Muscle layer of colon (tissue), 2 donors: ENCODE measurements around the gene ERGIC3.

Experiments
- H3K27ac ChIP-seq: one replicate; pipeline ENCODE4 v1.7.0; 2013; ENCODE audit warnings: low read depth, mild to moderate bottlenecking, low read length, moderate library complexity
- H3K27me3 ChIP-seq, 2 donors: one replicate each; pipeline ENCODE4 v1.7.0; 2013; ENCODE audit warnings: low read length in 2 of 2, mild to moderate bottlenecking in 2 of 2; ENCODE audit not compliant: insufficient read depth in 2 of 2, control insufficient read depth in 1 of 2
- H3K36me3 ChIP-seq: one replicate; pipeline ENCODE4 v1.7.0; 2013; ENCODE audit warnings: mild to moderate bottlenecking, low read length; ENCODE audit not compliant: insufficient read depth
- H3K4me1 ChIP-seq: one replicate; pipeline ENCODE4 v1.7.0; 2013; ENCODE audit warnings: mild to moderate bottlenecking, low read length; ENCODE audit not compliant: insufficient read depth
- H3K4me3 ChIP-seq, 2 donors: one replicate each; pipeline ENCODE4 v1.7.0; 2013; ENCODE audit warnings: low read length in 2 of 2, low read depth in 1 of 2, mild to moderate bottlenecking in 1 of 2, moderate library complexity in 1 of 2
- H3K9ac ChIP-seq: one replicate; pipeline ENCODE4 v1.7.0; 2013; ENCODE audit warnings: low read length
- H3K9me3 ChIP-seq: one replicate; pipeline ENCODE4 v1.7.0; 2013; ENCODE audit warnings: mild to moderate bottlenecking, low read length
- donor health status: abdominal sarcoma.
- donor health status: Adenocarcinoma of cecum.

Gene ERGIC3

GRCh38 chr20:35541783-35542662 lies at the start of gene ERGIC3:
Gene ERGIC3, plus strand, starts transcription at chr20:35542078. Its CDS starts 20 bp downstream, at chr20:35542098.
- H3K36me3 ChIP-seq: peaks cover 7% of the 10 kb centered on the region
- no peaks in the 10 kb centered on the region for H3K27me3 ChIP-seq
- H3K9ac ChIP-seq: no peak within 1 kb of the TSS
- peak within 1 kb of the TSS; percentile 72 for H3K27ac ChIP-seq
- H3K4me1 ChIP-seq: peaks cover 19% of the 10 kb centered on the region
- no peaks in the 10 kb centered on the region for H3K9me3 ChIP-seq
- H3K4me3 ChIP-seq: peak within 1 kb of the TSS; percentile 91 to 94

DNA sequence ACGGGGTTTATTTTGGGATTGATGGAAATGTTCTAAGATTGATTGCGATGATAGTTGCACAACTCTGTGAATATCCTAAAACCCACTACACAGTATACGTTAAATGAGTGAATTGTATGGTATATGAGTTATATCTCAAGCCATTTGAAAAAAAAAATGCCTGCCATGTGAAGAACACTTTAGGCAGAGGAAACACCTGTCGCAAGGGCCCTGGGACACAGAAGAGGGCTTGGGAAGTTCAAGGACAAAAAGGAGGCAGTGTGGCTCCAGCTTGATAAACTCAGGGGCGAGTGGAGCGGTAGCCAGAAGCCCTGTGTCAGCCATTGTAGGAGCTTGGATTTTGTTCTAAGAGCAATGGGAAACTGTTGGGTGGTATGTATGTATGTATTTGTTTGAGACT lies 49.5 kb upstream of the ERGIC3 start:
- Histone ChIP-seq H3K27me3 (no peaks in the 10 kb centered on the region), H3K27ac (no peak overlapping the region), H3K9me3 (no peaks in the 10 kb centered on the region), H3K4me1 (peaks cover 4% of the 10 kb centered on the region), H3K36me3 (peaks cover 60% of the 10 kb centered on the region), H3K4me3 (no peak overlapping the region), H3K9ac (no peak overlapping the region)

DNA sequence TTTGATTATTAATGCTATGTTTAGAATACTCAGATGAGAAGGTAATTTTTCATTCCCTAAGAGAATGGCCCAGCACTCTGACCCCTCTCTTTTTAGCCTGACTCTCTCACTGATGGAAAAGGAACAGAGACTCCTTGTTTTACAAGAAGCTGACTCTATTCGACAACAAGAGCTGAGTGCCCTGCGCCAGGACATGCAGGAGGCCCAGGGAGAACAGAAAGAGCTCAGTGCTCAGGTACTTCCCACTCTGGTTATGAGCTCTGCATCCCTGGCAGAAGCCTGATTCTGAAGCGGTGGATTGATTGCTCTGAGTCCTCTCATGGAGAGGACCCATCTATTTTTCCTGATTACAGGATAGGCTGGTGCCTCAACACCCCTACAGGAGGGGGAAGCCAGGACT lies 45.4 kb upstream of the ERGIC3 start:
- H3K36me3 ChIP-seq: peaks cover 77% of the 10 kb centered on the region

GRCh38 chr20:35497320-35497719 lies 44.6 kb upstream of the ERGIC3 start:
- Histone ChIP-seq H3K9ac (no peak overlapping the region), H3K9me3 (no peaks in the 10 kb centered on the region), H3K27ac (no peak overlapping the region), H3K36me3 (peaks cover 85% of the 10 kb centered on the region), H3K4me3 (no peak overlapping the region), H3K27me3 (no peaks in the 10 kb centered on the region), H3K4me1 (peaks cover 4% of the 10 kb centered on the region)

More for the DNA sequence above, 45.4 kb upstream of the ERGIC3 start:
- Histone ChIP-seq H3K4me1 (peaks cover 4% of the 10 kb centered on the region), H3K27ac (no peak overlapping the region), H3K9ac (no peak overlapping the region), H3K4me3 (no peak overlapping the region), H3K9me3 (no peaks in the 10 kb centered on the region), H3K27me3 (no peaks in the 10 kb centered on the region)

DNA sequence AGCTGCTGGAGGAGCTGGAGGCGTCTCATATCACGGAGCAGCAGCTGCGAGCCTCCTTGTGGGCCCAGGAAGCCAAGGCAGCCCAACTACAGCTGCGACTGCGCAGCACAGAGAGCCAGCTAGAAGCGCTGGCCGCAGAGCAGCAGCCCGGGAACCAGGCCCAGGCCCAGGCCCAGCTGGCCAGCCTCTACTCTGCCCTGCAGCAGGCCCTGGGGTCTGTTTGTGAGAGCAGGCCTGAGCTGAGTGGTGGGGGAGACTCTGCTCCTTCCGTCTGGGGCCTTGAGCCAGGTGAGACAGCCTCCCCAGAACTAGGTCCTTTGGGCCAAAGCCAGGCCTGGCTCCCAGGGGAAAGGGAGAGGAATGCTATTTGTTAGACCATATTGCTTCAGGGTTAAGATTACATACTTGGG lies 44.1 kb upstream of the ERGIC3 start:
- no peaks in the 10 kb centered on the region for H3K9me3 ChIP-seq
- H3K36me3 ChIP-seq: peaks cover 90% of the 10 kb centered on the region
- H3K27ac ChIP-seq: no peak overlapping the region
- H3K9ac ChIP-seq: no peak overlapping the region
- no peaks in the 10 kb centered on the region for H3K27me3 ChIP-seq
- H3K4me3 ChIP-seq: no peak overlapping the region
- peaks cover 4% of the 10 kb centered on the region for H3K4me1 ChIP-seq

GRCh38 chr20:35499271-35499670 lies 42.6 kb upstream of the ERGIC3 start:
- no peaks in the 10 kb centered on the region for H3K9me3 ChIP-seq
- peaks cover 16% of the 10 kb centered on the region for H3K4me1 ChIP-seq
- no peak overlapping the region for H3K9ac ChIP-seq
- H3K27ac ChIP-seq: no peak overlapping the region
- H3K4me3 ChIP-seq: no peak overlapping the region
- no peaks in the 10 kb centered on the region for H3K27me3 ChIP-seq
- H3K36me3 ChIP-seq: peaks cover 87% of the 10 kb centered on the region

DNA sequence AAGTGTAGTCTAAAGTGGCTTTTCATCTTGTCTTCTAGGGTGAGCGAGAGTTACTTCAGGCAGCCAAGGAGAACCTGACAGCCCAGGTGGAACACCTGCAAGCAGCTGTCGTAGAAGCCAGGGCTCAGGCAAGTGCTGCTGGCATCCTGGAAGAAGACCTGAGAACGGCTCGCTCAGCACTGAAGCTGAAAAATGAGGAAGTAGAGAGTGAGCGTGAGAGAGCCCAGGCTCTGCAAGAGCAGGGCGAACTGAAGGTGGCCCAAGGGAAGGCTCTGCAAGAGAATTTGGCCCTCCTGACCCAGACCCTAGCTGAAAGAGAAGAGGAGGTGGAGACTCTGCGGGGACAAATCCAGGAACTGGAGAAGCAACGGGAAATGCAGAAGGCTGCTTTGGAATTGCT lies 39.5 kb upstream of the ERGIC3 start:
- Histone ChIP-seq H3K27me3 (no peaks in the 10 kb centered on the region), H3K4me3 (no peak overlapping the region), H3K9me3 (no peaks in the 10 kb centered on the region), H3K4me1 (peaks cover 16% of the 10 kb centered on the region), H3K36me3 (peaks cover 78% of the 10 kb centered on the region), H3K9ac (no peak overlapping the region), H3K27ac (no peak overlapping the region)

DNA sequence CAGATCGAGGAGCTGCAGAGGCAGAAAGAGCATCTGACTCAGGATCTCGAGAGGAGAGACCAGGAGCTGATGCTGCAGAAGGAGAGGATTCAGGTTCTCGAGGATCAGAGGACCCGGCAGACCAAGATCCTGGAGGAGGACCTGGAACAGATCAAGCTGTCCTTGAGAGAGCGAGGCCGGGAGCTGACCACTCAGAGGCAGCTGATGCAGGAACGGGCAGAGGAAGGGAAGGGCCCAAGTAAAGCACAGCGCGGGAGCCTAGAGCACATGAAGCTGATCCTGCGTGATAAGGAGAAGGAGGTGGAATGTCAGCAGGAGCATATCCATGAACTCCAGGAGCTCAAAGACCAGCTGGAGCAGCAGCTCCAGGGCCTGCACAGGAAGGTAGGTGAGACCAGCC lies 38.6 kb upstream of the ERGIC3 start:
- Histone ChIP-seq H3K9ac (no peak overlapping the region), H3K27ac (no peak overlapping the region), H3K36me3 (peaks cover 78% of the 10 kb centered on the region), H3K9me3 (no peaks in the 10 kb centered on the region), H3K27me3 (no peaks in the 10 kb centered on the region), H3K4me1 (peaks cover 16% of the 10 kb centered on the region), H3K4me3 (no peak overlapping the region)

DNA sequence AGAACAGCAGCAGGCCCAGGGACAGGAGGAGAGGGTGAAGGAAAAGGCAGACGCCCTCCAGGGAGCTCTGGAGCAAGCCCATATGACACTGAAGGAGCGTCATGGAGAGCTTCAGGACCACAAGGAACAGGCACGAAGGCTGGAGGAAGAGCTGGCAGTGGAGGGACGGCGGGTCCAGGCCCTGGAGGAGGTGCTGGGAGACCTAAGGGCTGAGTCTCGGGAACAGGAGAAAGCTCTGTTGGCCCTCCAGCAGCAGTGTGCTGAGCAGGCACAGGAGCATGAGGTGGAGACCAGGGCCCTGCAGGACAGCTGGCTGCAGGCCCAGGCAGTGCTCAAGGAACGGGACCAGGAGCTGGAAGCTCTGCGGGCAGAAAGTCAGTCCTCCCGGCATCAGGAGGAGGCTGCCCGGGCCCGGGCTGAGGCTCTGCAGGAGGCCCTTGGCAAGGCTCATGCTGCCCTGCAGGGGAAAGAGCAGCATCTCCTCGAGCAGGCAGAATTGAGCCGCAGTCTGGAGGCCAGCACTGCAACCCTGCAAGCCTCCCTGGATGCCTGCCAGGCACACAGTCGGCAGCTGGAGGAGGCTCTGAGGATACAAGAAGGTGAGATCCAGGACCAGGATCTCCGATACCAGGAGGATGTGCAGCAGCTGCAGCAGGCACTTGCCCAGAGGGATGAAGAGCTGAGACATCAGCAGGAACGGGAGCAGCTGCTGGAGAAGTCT lies 37.9 kb upstream of the ERGIC3 start:
- no peak overlapping the region for H3K27ac ChIP-seq
- no peak overlapping the region for H3K9ac ChIP-seq
- peak overlapping the region in 1 of 2 donors; percentile 16 for H3K4me3 ChIP-seq
- peaks cover 16% of the 10 kb centered on the region for H3K4me1 ChIP-seq
- H3K27me3 ChIP-seq: no peaks in the 10 kb centered on the region
- H3K9me3 ChIP-seq: no peaks in the 10 kb centered on the region
- peaks cover 73% of the 10 kb centered on the region for H3K36me3 ChIP-seq

DNA sequence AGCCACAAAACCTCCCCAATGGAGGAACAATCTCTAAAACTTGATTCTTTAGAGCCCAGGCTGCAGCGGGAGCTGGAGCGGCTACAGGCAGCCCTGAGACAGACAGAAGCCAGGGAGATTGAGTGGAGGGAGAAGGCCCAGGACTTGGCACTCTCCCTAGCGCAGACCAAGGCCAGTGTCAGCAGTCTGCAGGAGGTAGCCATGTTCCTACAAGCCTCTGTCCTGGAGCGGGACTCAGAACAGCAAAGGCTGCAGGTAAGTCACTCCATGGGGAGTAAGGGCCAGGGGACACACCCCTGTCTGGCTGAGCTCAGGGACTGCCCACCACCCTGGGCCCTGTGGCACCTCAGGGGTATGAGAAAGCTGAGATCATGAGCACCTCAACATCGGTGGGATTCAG lies 37.1 kb upstream of the ERGIC3 start:
- Histone ChIP-seq H3K27ac (no peak overlapping the region), H3K9me3 (no peaks in the 10 kb centered on the region), H3K36me3 (peaks cover 72% of the 10 kb centered on the region), H3K4me3 (peak overlapping the region in 1 of 2 donors; percentile 16), H3K27me3 (no peaks in the 10 kb centered on the region), H3K4me1 (peaks cover 16% of the 10 kb centered on the region), H3K9ac (no peak overlapping the region)

GRCh38 chr20:35506179-35506578 lies 35.7 kb upstream of the ERGIC3 start:
- H3K4me3 ChIP-seq: no peak overlapping the region
- H3K9me3 ChIP-seq: no peaks in the 10 kb centered on the region
- no peak overlapping the region for H3K27ac ChIP-seq
- H3K36me3 ChIP-seq: peaks cover 65% of the 10 kb centered on the region
- H3K4me1 ChIP-seq: peaks cover 16% of the 10 kb centered on the region
- no peak overlapping the region for H3K9ac ChIP-seq
- no peaks in the 10 kb centered on the region for H3K27me3 ChIP-seq
